ENCODE data around the gene XRCC1. TPM values are rescaled to one million over a fixed set of nuclear protein-coding genes. Genes with fewer than 3 reads are reported as not detected.

Gene XRCC1
- total and polyA plus RNA-seq, 10 of the 15 experiments (the other 5 are each of a cell fraction or from before 2014, with no cell fraction given): 2.0 to 51.1 (median 33.7) TPM

DNA sequence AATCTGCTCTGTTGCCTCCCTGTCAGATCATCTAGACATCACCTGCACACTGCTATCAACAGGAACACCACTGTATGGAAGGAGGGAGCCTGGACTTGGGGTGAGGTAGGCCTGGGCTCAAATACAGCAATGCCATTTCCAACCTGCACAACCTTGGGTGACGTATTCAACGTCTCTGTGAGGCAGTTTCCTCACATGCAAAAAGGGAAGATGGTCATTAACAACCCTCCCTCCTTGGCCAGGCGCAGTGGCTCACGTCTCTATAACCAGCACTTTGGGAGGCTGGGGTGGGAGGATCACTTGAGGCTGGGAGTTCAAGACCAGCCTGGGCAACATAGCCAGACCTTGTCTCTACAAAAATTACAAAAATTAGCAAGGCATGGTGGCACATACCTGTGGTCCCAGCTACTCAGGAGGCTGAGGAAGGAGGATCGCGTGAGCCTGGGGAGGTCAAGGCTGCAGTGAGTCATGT lies 13.1 kb downstream of the XRCC1 start:
- peak overlapping the region; percentile 34 for H3K4me2 ChIP-seq (ENCODE audit: control insufficient read depth, insufficient read depth)
- no peak for ATAC-seq
- FAIRE-seq: no peak
- no peaks in the 10 kb centered on the region; a peak in 1 of 4 replicates for H3K36me3 ChIP-seq (ENCODE audit: control insufficient read depth in 2 of 2, insufficient read depth in 2 of 2, low read length in 1 of 2)
- H3K27me3 ChIP-seq (replicated peaks in 1 of 2; ENCODE audit: control insufficient read depth in 2 of 2, insufficient read depth in 2 of 2, low read length in 1 of 2): no peaks in the 10 kb centered on the region
- no peaks in the 10 kb centered on the region for H3K9me3 ChIP-seq (replicated peaks; ENCODE audit: control insufficient read depth, insufficient read depth, low read length)
- RAD21 ChIA-PET (ENCODE audit: unreplicated experiment): interaction anchor here (1.8 kb wide), 1 partner anchor 32 kb away, joined by 11 read pairs; no protein-coding TSS in a partner anchor
- BruUV-seq (replicated peaks): no TSS peak
- H3K79me2 ChIP-seq (ENCODE audit: control insufficient read depth, insufficient read depth, low read length): no peaks in the 10 kb centered on the region
- CTCF ChIA-PET: interaction anchor here (0.6 to 2.3 kb wide), 3 partner anchors 32 to 163 kb away, joined by 3 to 13 read pairs (median 3); partner anchors contain the start of gene ZNF576
- WGBS (ENCODE audit: insufficient coverage, insufficient replicate concordance, low lambda C conversion rate, missing lambda C conversion rate): 36% methylated on average over 6 of the region's 6 CpGs
- no peak overlapping the region for H3K4me3 ChIP-seq
- TF ChIP-seq SMARCA5 (IDR thresholded peaks at IDR 0.05): peak; percentile 87
- TF ChIP-seq ZNF217 (IDR thresholded peaks at IDR 0.05): peak; percentile 20; the same call in 1 of the 2 replicates
- no peak for TF ChIP-seq E2F4 (IDR thresholded peaks at IDR 0.05; ENCODE audit: low read depth, low read length)
- DNase-seq (ENCODE audit: low read depth, low spot score): no peak
- SMC1A ChIA-PET (ENCODE audit: uncharacterized antibody, unreplicated experiment): no interaction called here
- in situ Hi-C loops (cut with MboI): no loop called here
- no peak overlapping the region; the same call in 1 of the 2 replicates for H2AFZ ChIP-seq (ENCODE audit: control insufficient read depth, low read depth, low read length)
- peak overlapping the region; percentile 62 for H3K27ac ChIP-seq (ENCODE audit: control insufficient read depth, insufficient read depth)
- H3K9ac ChIP-seq (ENCODE audit: control insufficient read depth, insufficient read depth, low read length): no peak overlapping the region
- no peaks in the 10 kb centered on the region for H4K20me1 ChIP-seq (ENCODE audit: control insufficient read depth, insufficient read depth)
- POLR2A ChIA-PET: interaction anchor here (0.9 kb wide), 1 partner anchor 37 kb away, joined by 10 read pairs; no protein-coding TSS in a partner anchor
- peaks cover 12% of the 10 kb centered on the region for H3K4me1 ChIP-seq (ENCODE audit: control insufficient read depth, insufficient read depth, low read length)
- intact Hi-C loops (cut with micrococcal nuclease; ENCODE audit: unreplicated experiment): no loop called here

GRCh38 chr19:43561139-43561970 lies 14.0 kb downstream of the XRCC1 start:
- TF ChIP-seq NKRF (conservative IDR thresholded peaks at IDR 0.05) (no peak), ATF3 (IDR thresholded peaks at IDR 0.05; ENCODE audit: borderline replicate concordance, extremely low read depth, low read depth, low read length) (no peak), MEF2A (IDR thresholded peaks at IDR 0.05; ENCODE audit: insufficient read depth, low read depth, low read length) (no peak)
- no TSS peak for BruUV-seq (replicated peaks)
- no peak overlapping the region for H3K9ac ChIP-seq (ENCODE audit: control insufficient read depth, insufficient read depth, low read length)
- ATAC-seq: no peak
- RAD21 ChIA-PET (ENCODE audit: unreplicated experiment): interaction anchor here (1.8 kb wide), 1 partner anchor 33 kb away, joined by 11 read pairs; no protein-coding TSS in a partner anchor
- H3K4me2 ChIP-seq (ENCODE audit: control insufficient read depth, insufficient read depth): no peak overlapping the region
- H3K9me3 ChIP-seq (replicated peaks; ENCODE audit: control insufficient read depth, insufficient read depth, low read length): no peaks in the 10 kb centered on the region
- no peak overlapping the region for H2AFZ ChIP-seq (ENCODE audit: control insufficient read depth, low read depth, low read length)
- in situ Hi-C loops (cut with MboI): no loop called here
- no peaks in the 10 kb centered on the region; a peak in 1 of 4 replicates for H3K36me3 ChIP-seq (ENCODE audit: control insufficient read depth in 2 of 2, insufficient read depth in 2 of 2, low read length in 1 of 2)
- intact Hi-C loops (cut with micrococcal nuclease; ENCODE audit: unreplicated experiment): no loop called here
- POLR2A ChIA-PET: interaction anchor here (1.2 kb wide), 1 partner anchor 28 kb away, joined by 5 read pairs; no protein-coding TSS in a partner anchor
- WGBS (ENCODE audit: insufficient coverage, insufficient replicate concordance, low lambda C conversion rate, missing lambda C conversion rate): 94% methylated on average over 12 of the region's 12 CpGs
- DNase-seq (ENCODE audit: low read depth, low spot score): no peak
- H3K27me3 ChIP-seq (replicated peaks in 1 of 2; ENCODE audit: control insufficient read depth in 2 of 2, insufficient read depth in 2 of 2, low read length in 1 of 2): no peaks in the 10 kb centered on the region
- no peaks in the 10 kb centered on the region for H3K79me2 ChIP-seq (ENCODE audit: control insufficient read depth, insufficient read depth, low read length)
- SMC1A ChIA-PET (ENCODE audit: uncharacterized antibody, unreplicated experiment): interaction anchor here (0.6 to 1.5 kb wide), 2 partner anchors 25 to 27 kb away, joined by 3 to 4 read pairs; no protein-coding TSS in a partner anchor
- CTCF ChIA-PET: interaction anchor here (0.6 to 10.1 kb wide), 6 partner anchors 10 to 253 kb away, joined by 3 to 99 read pairs (median 4); partner anchors contain the start of genes PINLYP, XRCC1 and ZNF576
- H3K27ac ChIP-seq (ENCODE audit: control insufficient read depth, insufficient read depth): no peak overlapping the region
- no peaks in the 10 kb centered on the region for H4K20me1 ChIP-seq (ENCODE audit: control insufficient read depth, insufficient read depth)
- peaks cover 12% of the 10 kb centered on the region for H3K4me1 ChIP-seq (ENCODE audit: control insufficient read depth, insufficient read depth, low read length)
- no peak overlapping the region for H3K4me3 ChIP-seq
- FAIRE-seq: no peak

Measured in GM12878 (cell line).